ENCODE data around the gene NRXN3.

Gene NRXN3

GRCh38 chr14:79419571-79420327, 1249.6 kb downstream of the NRXN3 start:
- no peak for DNase-seq (ENCODE audit: low read depth)

GRCh38 chr14:79420725-79421124, 1250.6 kb downstream of the NRXN3 start:
- no peak for DNase-seq (ENCODE audit: low read depth)

- DNase-seq (ENCODE audit: low read depth): no peak
These were observed 1251.6 kb downstream of the NRXN3 start for GRCh38 chr14:79421811-79422210.

GRCh38 chr14:79424462-79424861, 1254.3 kb downstream of the NRXN3 start:
- DNase-seq (ENCODE audit: low read depth): no peak

- no peak for DNase-seq (ENCODE audit: low read depth)
These were observed 1256.1 kb downstream of the NRXN3 start for GRCh38 chr14:79426103-79426755.

GRCh38 chr14:79432640-79433039, 1262.5 kb downstream of the NRXN3 start:
- DNase-seq (ENCODE audit: low read depth): no peak

GRCh38 chr14:79436335-79436734, 1266.2 kb downstream of the NRXN3 start:
- no peak for DNase-seq (ENCODE audit: low read depth)

- no peak for DNase-seq (ENCODE audit: low read depth)
These were observed 1267.8 kb downstream of the NRXN3 start for GRCh38 chr14:79437951-79438350.

- DNase-seq (ENCODE audit: low read depth): no peak
These were observed 1268.6 kb downstream of the NRXN3 start for GRCh38 chr14:79438696-79439342.

GRCh38 chr14:79442786-79443185, 1272.6 kb downstream of the NRXN3 start:
- no peak for DNase-seq (ENCODE audit: low read depth)

GRCh38 chr14:79443602-79444001, 1273.4 kb downstream of the NRXN3 start:
- no peak for DNase-seq (ENCODE audit: low read depth)

- no peak for DNase-seq (ENCODE audit: low read depth)
These were observed 1278.8 kb downstream of the NRXN3 start for GRCh38 chr14:79448960-79449359.

GRCh38 chr14:79451601-79452000, 1281.4 kb downstream of the NRXN3 start:
- no peak for DNase-seq (ENCODE audit: low read depth)

- DNase-seq (ENCODE audit: low read depth): no peak
These were observed 1283.1 kb downstream of the NRXN3 start for GRCh38 chr14:79453276-79453675.

- DNase-seq (ENCODE audit: low read depth): no peak
These were observed 1294.3 kb downstream of the NRXN3 start for GRCh38 chr14:79464468-79464867.

GRCh38 chr14:79465651-79466050, 1295.5 kb downstream of the NRXN3 start:
- no peak for DNase-seq (ENCODE audit: low read depth)

GRCh38 chr14:79466938-79467527, 1296.9 kb downstream of the NRXN3 start:
- DNase-seq (ENCODE audit: low read depth): no peak

- no peak for DNase-seq (ENCODE audit: low read depth)
These were observed 1297.7 kb downstream of the NRXN3 start for GRCh38 chr14:79467835-79468234.

GRCh38 chr14:79468486-79468885, 1298.3 kb downstream of the NRXN3 start:
- DNase-seq (ENCODE audit: low read depth): no peak

- no peak for DNase-seq (ENCODE audit: low read depth)
These were observed 1303.5 kb downstream of the NRXN3 start for GRCh38 chr14:79473651-79474050.

- no peak for DNase-seq (ENCODE audit: low read depth)
These were observed 1305.8 kb downstream of the NRXN3 start for GRCh38 chr14:79475887-79476532.

GRCh38 chr14:79476552-79476951, 1306.4 kb downstream of the NRXN3 start:
- no peak for DNase-seq (ENCODE audit: low read depth)
